SU-DHL-6 (cell line): Measurements from ENCODE around the gene GRIK1.

Experiments
- H2AFZ ChIP-seq: fragments of 200-600 bp; sonication (generic); 2 replicates; pipeline ENCODE4 v1.6.1; 2014; ENCODE audit warnings: low read depth, mild to moderate bottlenecking, moderate library complexity, mixed read lengths, antibody characterized with exemption, low read length; ENCODE audit not compliant: severe bottlenecking
- H3F3A ChIP-seq: fragments of 200-600 bp; shearing (Covaris generic); 2 replicates; pipeline ENCODE4 v1.6.0; 2016; ENCODE audit warnings: antibody characterized with exemption, mild to moderate bottlenecking; ENCODE audit not compliant: insufficient read depth
- H3K27ac ChIP-seq: fragments of 200-600 bp; sonication (generic); 2 replicates; pipeline ENCODE4 v1.5.1; 2016; ENCODE audit warnings: low read depth, mild to moderate bottlenecking, low read length, moderate library complexity, mixed read lengths
- H3K27me3 ChIP-seq: fragments of 200-600 bp; sonication (generic), shearing (Covaris generic); 2 replicates; pipeline ENCODE4 v1.6.0; 2014; ENCODE audit warnings: mild to moderate bottlenecking, low read length
- H3K36me3 ChIP-seq: fragments of 200-600 bp; sonication (generic); 2 replicates; pipeline ENCODE4 v1.6.1; 2014; ENCODE audit warnings: mild to moderate bottlenecking, low read length, mixed read lengths
- H3K4me2 ChIP-seq: fragments of 300-600, 200-600 bp; shearing (Covaris generic), sonication (generic); 2 replicates; pipeline ENCODE4 v1.6.0; 2014; ENCODE audit warnings: low read length, low read depth, mild to moderate bottlenecking; ENCODE audit not compliant: poor library complexity, severe bottlenecking
- H3K4me3 ChIP-seq: fragments of 200-600 bp; sonication (generic); 2 replicates; pipeline ENCODE4 v1.5.1; 2014; ENCODE audit warnings: antibody characterized with exemption, low read length, mild to moderate bottlenecking, mixed read lengths; ENCODE audit not compliant: insufficient read depth, poor library complexity, severe bottlenecking
- H3K79me2 ChIP-seq: fragments of 200-600 bp; sonication (generic); 2 replicates; pipeline ENCODE4 v1.6.1; 2014; ENCODE audit warnings: mild to moderate bottlenecking, low read length, moderate library complexity; ENCODE audit not compliant: insufficient read depth
- H3K9ac ChIP-seq: fragments of 200-600 bp; sonication (generic); 2 replicates; pipeline ENCODE4 v1.7.0; 2014; ENCODE audit warnings: mild to moderate bottlenecking, low read length
- H3K9me2 ChIP-seq: fragments of 200-600 bp; sonication (generic); replicated peaks from 2 replicates; pipeline ENCODE4 v1.6.1; 2014; ENCODE audit warnings: low read length; ENCODE audit not compliant: insufficient read depth
- H3K9me3 ChIP-seq: fragments of 200-600 bp; sonication (generic); 2 replicates; pipeline ENCODE4 v1.6.1; 2014; ENCODE audit warnings: low read length, mixed read lengths; ENCODE audit not compliant: insufficient read depth
- H4K20me1 ChIP-seq: fragments of 200-600 bp; sonication (generic); 2 replicates; pipeline ENCODE4 v1.6.1; 2014; ENCODE audit warnings: low read depth, mild to moderate bottlenecking, antibody characterized with exemption, low read length, moderate library complexity, mixed read lengths
- EZH2phosphoT487 ChIP-seq: fragments of 200-600 bp; sonication (generic), shearing (Covaris generic); conservative IDR thresholded peaks from 2 replicates; pipeline ENCODE4 v1.6.1; 2018; ENCODE audit warnings: mild to moderate bottlenecking, antibody characterized with exemption, low read length, moderate library complexity, mixed read lengths
- TF ChIP-seq, protein P1 (sequence below): fragments of 200-600 bp; sonication (generic); IDR thresholded peaks from one replicate; pipeline ENCODE4 v1.5.1; 2017; ENCODE audit warnings: antibody characterized with exemption, mild to moderate bottlenecking, low read length, moderate library complexity; ENCODE audit not compliant: insufficient read depth, poor library complexity, severe bottlenecking

GRIK1 gene

GRCh38 chr21:29487154-29487553 is 452.6 kb downstream of the GRIK1 start:
- Histone ChIP-seq H3K4me2 (no peak overlapping the region), H3K27ac (no peak overlapping the region), H3K9ac (no peak overlapping the region), H3K36me3 (no peaks in the 10 kb centered on the region), H3K4me3 (no peak overlapping the region), H2AFZ (no peak overlapping the region), H3F3A (no peaks in the 10 kb centered on the region), H3K9me3 (no peaks in the 10 kb centered on the region), H3K79me2 (no peaks in the 10 kb centered on the region), H4K20me1 (no peaks in the 10 kb centered on the region), H3K9me2 (no peaks in the 10 kb centered on the region), H3K27me3 (no peaks in the 10 kb centered on the region)
- TF ChIP-seq, protein P1, sequence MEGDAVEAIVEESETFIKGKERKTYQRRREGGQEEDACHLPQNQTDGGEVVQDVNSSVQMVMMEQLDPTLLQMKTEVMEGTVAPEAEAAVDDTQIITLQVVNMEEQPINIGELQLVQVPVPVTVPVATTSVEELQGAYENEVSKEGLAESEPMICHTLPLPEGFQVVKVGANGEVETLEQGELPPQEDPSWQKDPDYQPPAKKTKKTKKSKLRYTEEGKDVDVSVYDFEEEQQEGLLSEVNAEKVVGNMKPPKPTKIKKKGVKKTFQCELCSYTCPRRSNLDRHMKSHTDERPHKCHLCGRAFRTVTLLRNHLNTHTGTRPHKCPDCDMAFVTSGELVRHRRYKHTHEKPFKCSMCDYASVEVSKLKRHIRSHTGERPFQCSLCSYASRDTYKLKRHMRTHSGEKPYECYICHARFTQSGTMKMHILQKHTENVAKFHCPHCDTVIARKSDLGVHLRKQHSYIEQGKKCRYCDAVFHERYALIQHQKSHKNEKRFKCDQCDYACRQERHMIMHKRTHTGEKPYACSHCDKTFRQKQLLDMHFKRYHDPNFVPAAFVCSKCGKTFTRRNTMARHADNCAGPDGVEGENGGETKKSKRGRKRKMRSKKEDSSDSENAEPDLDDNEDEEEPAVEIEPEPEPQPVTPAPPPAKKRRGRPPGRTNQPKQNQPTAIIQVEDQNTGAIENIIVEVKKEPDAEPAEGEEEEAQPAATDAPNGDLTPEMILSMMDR, result no peak
- TF ChIP-seq EZH2phosphoT487, result no peak
